WI38 (cell line): Measurements from ENCODE around the gene EIF3F.

Experiments used
- H3K4me3 ChIP-seq: 2 replicates; pipeline ENCODE4 v1.5.1; 2011; ENCODE audit warnings: low read depth, mild to moderate bottlenecking, control low read depth, low read length
- CTCF ChIP-seq: IDR thresholded peaks from 2 replicates; pipeline ENCODE4 v1.5.1; 2012; ENCODE audit warnings: low read depth, mild to moderate bottlenecking, control low read depth, low read length

Gene EIF3F

DNA sequence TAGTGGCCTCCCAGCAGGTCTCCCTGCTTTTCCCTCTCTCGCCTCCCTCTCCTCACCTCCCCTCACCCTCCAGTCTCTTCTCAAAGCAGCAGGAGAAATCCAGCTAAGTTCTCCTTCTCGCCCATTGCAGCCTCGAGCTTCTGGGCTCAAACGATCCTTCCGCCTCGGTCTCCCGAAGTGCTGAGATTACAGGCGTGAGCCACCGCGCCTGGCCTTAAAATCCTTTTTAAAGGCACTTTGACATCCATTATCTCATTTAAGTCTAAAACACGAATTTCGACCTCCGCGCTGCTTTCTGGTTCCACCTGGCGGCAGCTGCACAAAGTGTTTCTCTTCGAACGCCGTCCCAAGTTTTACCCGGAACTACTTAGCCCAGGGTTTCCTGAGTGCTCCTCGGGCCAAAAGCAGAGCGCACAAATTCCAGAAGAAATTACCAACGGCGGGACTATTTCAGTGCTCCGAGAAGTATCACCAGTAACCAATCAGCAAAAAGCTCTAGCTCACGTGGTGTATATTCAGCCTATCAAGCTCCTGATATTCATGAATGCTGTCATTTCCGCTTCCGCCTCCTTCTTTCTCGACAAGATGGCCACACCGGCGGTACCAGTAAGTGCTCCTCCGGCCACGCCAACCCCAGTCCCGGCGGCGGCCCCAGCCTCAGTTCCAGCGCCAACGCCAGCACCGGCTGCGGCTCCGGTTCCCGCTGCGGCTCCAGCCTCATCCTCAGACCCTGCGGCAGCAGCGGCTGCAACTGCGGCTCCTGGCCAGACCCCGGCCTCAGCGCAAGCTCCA is at the start of gene EIF3F:
TSS of gene EIF3F (plus strand) at position 570 of the 792 bp plus-strand sequence. CDS start at position 586, 16 bp downstream.
- H3K4me3 ChIP-seq = peak within 1 kb of the TSS; percentile 78
- peak; percentile 69 for TF ChIP-seq CTCF

- no peak overlapping the region for H3K4me3 ChIP-seq
- no peak for TF ChIP-seq CTCF
These were observed 46.0 kb upstream of the EIF3F start for GRCh38 chr11:7941146-7941545.

DNA sequence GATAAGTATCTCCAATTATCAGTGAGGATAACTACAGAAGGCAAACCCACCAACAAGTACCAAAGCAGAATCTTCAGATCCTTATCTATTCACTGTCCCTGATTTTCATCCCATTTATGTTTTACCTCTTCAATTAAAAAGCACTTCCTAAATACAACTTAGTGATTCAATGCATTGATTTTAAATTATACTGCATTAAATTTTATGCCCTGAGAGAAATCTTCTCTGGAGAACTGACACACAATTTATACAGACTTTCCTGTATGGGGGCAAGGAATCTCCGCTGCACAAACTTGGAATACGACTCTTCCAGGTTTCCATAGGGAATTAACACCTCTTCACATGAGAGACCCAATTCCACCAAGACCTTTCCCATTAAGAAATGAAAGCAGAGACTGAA is 45.5 kb upstream of the EIF3F start, which contains the start of gene OR10A3:
TSS of gene OR10A3 (minus strand) at position 101 of the 400 bp plus-strand sequence. CDS start 2,188 bp downstream, outside the sequence.
- no peak for TF ChIP-seq CTCF
- H3K4me3 ChIP-seq = no peak within 1 kb of the TSS

DNA sequence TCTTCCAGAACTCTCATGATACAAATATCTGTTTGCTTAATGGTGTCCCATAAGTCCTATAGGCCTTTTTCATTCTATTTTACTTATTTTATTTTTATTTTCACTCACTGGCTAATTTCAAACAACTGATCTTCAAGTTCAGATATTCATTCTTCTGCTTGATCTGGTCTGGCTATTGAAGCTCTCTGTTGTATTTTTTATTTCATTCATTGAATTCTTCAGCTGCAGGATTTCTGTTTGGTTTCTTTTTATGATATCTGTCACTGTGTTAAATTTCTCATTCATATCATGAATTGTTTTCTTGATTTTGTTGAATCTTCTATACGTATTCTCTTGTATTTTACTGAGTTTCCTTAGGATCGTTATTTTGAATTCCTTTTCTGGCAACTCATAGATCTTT is 43.0 kb upstream of the EIF3F start:
- H3K4me3 ChIP-seq = no peak overlapping the region
- TF ChIP-seq CTCF = no peak

- no peak overlapping the region for H3K4me3 ChIP-seq
- TF ChIP-seq CTCF = no peak
These were observed 37.2 kb upstream of the EIF3F start for GRCh38 chr11:7949934-7950333.

DNA sequence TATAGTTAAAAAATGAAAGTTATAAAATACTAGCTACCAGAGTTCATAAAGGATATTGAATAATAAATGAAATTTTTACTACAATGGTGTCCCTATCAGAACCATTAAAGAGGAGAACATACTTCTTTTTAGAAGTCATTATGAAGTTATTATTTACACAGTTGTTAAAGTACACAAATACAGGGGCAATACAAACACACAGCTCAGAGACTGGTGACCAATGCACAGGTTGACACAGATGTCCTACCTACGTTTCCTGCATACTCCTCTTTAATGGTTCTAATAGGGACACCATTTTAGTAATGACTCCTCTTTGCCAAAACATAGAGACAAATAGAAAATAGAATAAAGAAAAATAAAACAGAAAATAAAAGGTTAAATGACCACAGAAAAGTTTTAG is 31.9 kb upstream of the EIF3F start:
- TF ChIP-seq CTCF = no peak
- no peak overlapping the region for H3K4me3 ChIP-seq

GRCh38 chr11:7964261-7964660 is 22.9 kb upstream of the EIF3F start:
- TF ChIP-seq CTCF = no peak
- H3K4me3 ChIP-seq = no peak overlapping the region; the same call in 1 of the 2 replicates
